Omental fat pad (tissue), 4 donors: Measurements from ENCODE around the gene FANCG. TPM values are rescaled to one million over a fixed set of nuclear protein-coding genes. Genes with fewer than 3 reads are reported as not detected.

Experiments used
- ATAC-seq: fragments of 150-250 bp; one replicate; pipeline ENCODE4 v1.9.1; 2016; ENCODE audit warnings: mild to moderate bottlenecking, moderate library complexity; ENCODE audit not compliant: low FRiP score
- DNase-seq: peaks from one replicate; pipeline ENCODE4 v3.0.0-alpha.2; 2019; ENCODE audit warnings: low spot score
- total RNA-seq, 4 donors: library from RNA; depleted of rRNA; stranded (reverse); fragments of >200 nt; gene quantifications; one replicate each; pipeline ENCODE4 v1.1.0, GENCODE V29; 2016
- TF ChIP-seq, protein P1 (sequence below), 3 donors: fragments of 450-650 bp; IDR thresholded peaks; one replicate each; pipeline ENCODE4 v1.5.1; 2016 to 2017; ENCODE audit warnings: antibody characterized with exemption in 3 of 3, mild to moderate bottlenecking in 3 of 3, moderate library complexity in 2 of 3

The FANCG gene
- total RNA-seq, 4 donors from 2014 or later, result 8.1 to 20.0 (median 14.1) TPM

DNA sequence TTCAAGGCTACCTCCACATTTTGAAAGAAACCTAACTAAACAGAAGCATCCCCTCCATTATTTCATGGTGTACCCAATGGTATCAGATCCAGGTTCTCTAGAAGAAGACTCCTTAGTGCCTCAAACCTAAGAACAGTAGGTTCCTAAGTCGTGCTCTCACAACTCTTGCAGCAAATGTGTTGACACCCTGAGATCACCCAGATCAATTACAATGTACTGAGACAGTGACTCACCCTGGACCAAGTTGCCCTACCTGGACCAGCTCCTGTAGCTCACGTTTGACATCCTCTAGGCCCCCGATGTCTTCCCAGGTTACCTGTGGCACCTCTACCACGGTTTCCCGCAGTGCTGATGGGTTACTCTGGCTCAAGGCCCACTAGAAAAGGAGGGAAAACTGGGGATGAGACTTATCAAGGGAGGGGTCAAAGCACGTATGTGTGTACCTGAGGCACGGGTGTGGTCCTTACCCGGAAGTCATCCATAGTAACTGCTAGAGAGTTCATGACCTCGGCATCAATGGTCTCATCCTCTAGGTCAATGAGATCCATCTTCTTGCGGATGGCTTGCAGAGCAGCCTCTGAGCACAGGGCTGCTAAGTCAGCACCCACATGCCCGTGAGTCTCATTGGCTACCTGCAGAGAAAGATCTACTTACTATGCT is 19.1 kb downstream of the FANCG start:
- no peak for DNase-seq
- TF ChIP-seq, protein P1, sequence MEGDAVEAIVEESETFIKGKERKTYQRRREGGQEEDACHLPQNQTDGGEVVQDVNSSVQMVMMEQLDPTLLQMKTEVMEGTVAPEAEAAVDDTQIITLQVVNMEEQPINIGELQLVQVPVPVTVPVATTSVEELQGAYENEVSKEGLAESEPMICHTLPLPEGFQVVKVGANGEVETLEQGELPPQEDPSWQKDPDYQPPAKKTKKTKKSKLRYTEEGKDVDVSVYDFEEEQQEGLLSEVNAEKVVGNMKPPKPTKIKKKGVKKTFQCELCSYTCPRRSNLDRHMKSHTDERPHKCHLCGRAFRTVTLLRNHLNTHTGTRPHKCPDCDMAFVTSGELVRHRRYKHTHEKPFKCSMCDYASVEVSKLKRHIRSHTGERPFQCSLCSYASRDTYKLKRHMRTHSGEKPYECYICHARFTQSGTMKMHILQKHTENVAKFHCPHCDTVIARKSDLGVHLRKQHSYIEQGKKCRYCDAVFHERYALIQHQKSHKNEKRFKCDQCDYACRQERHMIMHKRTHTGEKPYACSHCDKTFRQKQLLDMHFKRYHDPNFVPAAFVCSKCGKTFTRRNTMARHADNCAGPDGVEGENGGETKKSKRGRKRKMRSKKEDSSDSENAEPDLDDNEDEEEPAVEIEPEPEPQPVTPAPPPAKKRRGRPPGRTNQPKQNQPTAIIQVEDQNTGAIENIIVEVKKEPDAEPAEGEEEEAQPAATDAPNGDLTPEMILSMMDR (IDR thresholded peaks at IDR 0.05), result no peak

DNA sequence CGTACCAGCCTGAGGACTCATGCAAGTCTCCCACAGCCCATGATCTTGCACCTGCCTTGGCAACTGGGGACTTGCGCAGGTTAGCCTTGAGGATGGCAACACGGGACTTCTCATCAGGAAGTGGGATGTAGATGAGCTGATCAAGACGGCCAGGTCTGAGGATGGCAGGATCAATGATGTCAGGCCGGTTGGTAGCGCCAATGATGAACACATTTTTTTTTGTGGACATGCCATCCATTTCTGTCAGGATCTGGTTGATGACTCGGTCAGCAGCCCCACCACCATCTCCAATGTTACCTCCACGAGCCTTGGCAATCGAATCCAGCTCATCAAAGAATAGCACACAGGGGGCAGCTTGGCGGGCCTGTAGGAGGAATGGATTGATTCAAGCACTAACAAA is 20.3 kb downstream of the FANCG start:
- TF ChIP-seq, protein P1 (IDR thresholded peaks at IDR 0.05), result no peak
- no peak for ATAC-seq
- DNase-seq, result no peak

More for the DNA sequence above, 19.1 kb downstream of the FANCG start:
- no peak for ATAC-seq

DNA sequence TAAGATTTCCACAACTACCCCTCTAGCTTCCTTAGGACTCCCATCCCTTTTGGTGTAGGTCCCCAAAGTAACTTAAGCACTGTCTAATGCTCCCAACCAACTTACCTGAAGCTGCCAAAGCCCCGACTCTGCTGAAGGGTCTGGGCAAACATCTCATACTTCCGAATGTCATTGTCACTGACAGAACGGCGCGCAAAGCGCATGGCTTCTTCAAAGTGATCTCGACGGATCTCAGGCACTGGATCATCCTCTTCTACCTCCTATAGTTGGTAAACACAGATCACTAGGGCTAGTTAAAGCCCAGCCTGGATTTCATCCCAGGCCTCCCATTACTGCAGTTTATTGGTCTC is 22.5 kb downstream of the FANCG start:
- ATAC-seq (no peak), DNase-seq (no peak)
- TF ChIP-seq, protein P1 (IDR thresholded peaks at IDR 0.05), result no peak

DNA sequence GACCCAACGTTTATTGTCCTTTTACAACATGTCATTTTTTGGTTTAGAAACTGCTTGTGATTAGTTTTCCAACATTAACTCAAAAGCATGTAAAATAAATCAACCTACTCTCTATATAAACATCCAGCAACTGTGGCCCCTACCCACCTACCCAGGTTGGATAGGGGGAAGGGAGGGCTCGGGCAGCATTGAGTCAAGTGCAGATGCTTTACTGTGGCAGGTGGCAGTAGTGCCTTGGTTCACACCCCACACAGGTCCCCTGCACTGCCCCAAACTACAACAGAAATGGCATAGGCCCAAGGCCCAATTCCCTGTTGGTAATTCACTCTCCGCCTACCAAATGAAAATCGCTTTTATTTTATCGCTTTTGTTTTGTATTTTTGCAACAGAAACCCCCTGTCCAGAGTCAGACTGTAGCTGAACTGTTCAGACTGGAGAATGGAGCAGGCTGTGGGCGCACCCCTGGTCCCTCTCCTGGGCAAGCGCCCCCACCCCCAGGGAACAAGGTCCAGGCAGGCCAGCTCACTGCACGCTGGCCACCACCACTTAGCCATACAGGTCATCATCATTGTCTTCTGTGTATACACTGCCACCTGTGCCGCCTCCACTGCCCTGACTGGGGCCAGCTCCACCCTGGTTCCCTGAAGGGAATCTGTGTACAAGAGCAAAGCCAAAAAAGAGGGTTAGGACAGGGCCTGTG is 23.0 kb downstream of the FANCG start:
- ATAC-seq (no peak), DNase-seq (no peak)
- TF ChIP-seq, protein P1 (IDR thresholded peaks at IDR 0.05), result no peak

DNA sequence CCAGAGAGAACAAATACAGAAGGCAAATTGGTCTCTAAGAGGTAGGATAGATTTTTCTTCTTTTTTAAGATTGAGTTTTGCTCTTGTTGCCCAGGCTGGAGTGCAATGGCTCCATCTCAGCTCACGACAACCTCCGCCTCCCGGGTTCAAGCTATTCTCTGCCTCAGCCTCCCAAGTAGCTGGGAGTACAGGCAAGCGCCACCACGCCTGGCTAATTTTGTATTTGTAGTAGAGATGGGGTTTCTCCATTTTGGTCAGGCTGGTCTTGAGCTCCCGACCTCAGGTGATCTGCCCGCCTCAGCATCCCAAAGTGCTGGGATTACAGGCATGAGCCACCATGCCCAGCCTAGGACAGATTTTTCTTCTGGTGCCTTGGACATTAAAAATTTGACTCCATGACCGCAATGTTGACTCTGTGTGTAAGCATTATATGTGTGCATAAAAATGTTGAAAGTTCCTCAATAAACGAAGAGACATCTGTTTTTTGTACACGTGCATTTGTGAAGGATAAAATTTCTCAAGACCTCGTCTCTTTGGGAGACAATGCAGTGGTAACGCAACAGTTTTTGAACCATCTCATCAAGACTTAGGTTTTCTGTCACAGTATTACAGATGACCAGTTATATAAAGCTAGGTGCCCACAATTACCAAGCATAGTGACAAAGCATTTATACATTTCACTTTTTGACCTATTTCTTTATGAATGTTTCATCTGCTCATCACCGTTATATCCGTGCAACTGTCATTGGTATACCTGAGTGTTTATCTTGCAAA is 24.7 kb downstream of the FANCG start:
- TF ChIP-seq, protein P1 (IDR thresholded peaks at IDR 0.05), result no peak
- no peak for DNase-seq
- no peak for ATAC-seq

DNA sequence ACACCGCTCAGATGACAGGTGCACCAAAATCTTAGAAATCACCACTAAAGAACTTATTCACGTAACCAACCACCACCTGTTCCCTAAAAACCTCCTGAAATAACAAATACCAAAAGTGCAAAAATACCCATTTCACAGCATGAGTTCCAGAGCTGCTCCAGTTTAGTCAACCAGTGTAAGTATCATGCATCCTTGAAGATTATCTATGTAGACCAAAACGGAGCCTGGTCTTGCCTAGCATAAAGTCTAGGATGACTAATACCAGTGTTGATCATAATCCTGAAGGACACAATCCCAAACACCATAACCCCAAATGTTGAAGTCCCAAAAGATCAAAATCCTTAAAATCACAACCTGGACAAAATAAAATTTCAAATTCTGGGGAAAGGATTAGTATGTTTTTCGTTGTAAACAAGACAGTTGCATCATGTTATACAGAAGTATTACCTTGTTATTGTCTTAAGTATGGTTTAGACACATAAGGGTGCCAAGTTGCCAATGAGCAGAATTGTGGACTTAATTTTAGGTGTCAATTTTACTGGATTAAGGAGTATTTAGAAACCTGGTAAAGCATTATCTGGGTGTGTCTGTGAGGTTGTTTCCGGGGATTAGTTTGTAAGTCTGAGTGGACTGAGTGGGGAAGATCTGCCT is 25.4 kb downstream of the FANCG start:
- no peak for DNase-seq
- TF ChIP-seq, protein P1 (IDR thresholded peaks at IDR 0.05), result no peak
- no peak for ATAC-seq
